Endodermal cell (in vitro differentiated cells): ENCODE results near the gene KCNQ1. TPM values are rescaled to one million over a fixed set of nuclear protein-coding genes. Genes with fewer than 3 reads are reported as not detected.

Experiments
- DNase-seq: peaks from one replicate; pipeline ENCODE4 v3.0.0-alpha.2; 2017
- H3K27ac ChIP-seq: 2 replicates; pipeline ENCODE4 v1.5.1; 2013; ENCODE audit warnings: mild to moderate bottlenecking, low read depth, low read length, moderate library complexity
- H3K27me3 ChIP-seq: 2 replicates; pipeline ENCODE4 v1.6.1; 2013; ENCODE audit warnings: mild to moderate bottlenecking, low read length, moderate library complexity; ENCODE audit not compliant: insufficient read depth, control insufficient read depth, poor library complexity, severe bottlenecking
- H3K36me3 ChIP-seq: 2 replicates; pipeline ENCODE4 v1.7.0; 2013; ENCODE audit warnings: mild to moderate bottlenecking, low read length, moderate library complexity; ENCODE audit not compliant: control insufficient read depth, insufficient read depth
- H3K4me1 ChIP-seq: one replicate; pipeline ENCODE4 v1.7.0; 2013; ENCODE audit warnings: low read length; ENCODE audit not compliant: control insufficient read depth, insufficient read depth
- H3K4me3 ChIP-seq: 2 replicates; pipeline ENCODE4 v1.5.1; 2013; ENCODE audit warnings: mild to moderate bottlenecking, low read length, moderate library complexity
- H3K9ac ChIP-seq: 2 replicates; pipeline ENCODE4 v1.6.1; 2013; ENCODE audit warnings: mild to moderate bottlenecking, low read length, moderate library complexity; ENCODE audit not compliant: poor library complexity, severe bottlenecking; ENCODE audit errors: extremely low read depth
- H3K9me3 ChIP-seq: 2 replicates; pipeline ENCODE4 v1.6.1; 2013; ENCODE audit warnings: mild to moderate bottlenecking, low read length, moderate library complexity; ENCODE audit not compliant: control insufficient read depth
- H3K27ac Mint-ChIP-seq: 2 replicates; pipeline ENCODE4 v1.8.0; 2020; ENCODE audit warnings: mixed read lengths
- H3K27me3 Mint-ChIP-seq: 2 replicates; pipeline ENCODE4 v1.8.0; 2021; ENCODE audit warnings: mild to moderate bottlenecking, mixed read lengths; ENCODE audit not compliant: insufficient read depth
- H3K36me3 Mint-ChIP-seq: 2 replicates; pipeline ENCODE4 v1.8.0; 2020; ENCODE audit warnings: low read depth, mixed read lengths
- H3K4me1 Mint-ChIP-seq: 2 replicates; pipeline ENCODE4 v1.8.0; 2020; ENCODE audit warnings: mixed read lengths
- H3K4me3 Mint-ChIP-seq: 2 replicates; pipeline ENCODE4 v1.8.0; 2020; ENCODE audit warnings: mild to moderate bottlenecking, moderate library complexity, mixed read lengths
- H3K9me3 Mint-ChIP-seq: 2 replicates; pipeline ENCODE4 v1.8.0; 2020; ENCODE audit warnings: mild to moderate bottlenecking, mixed read lengths
- CTCF ChIP-seq: fragments of 200-600 bp; sonication (generic); conservative IDR thresholded peaks from 2 replicates; pipeline ENCODE4 v1.5.0; 2021; ENCODE audit warnings: antibody characterized with exemption, mild to moderate bottlenecking
- WGBS, 2 experiments: methylation state at CpG; one replicate each; pipeline versions ENCODE4 v1.1.5 to v1.1.7; 2013; ENCODE audit warnings: missing lambda C conversion rate in 2 of 2, mixed read lengths in 1 of 2; ENCODE audit not compliant: insufficient coverage in 1 of 2, insufficient read length in 1 of 2; 5-methylcytosine and 5-hydroxymethylcytosine counted together
- total RNA-seq, 2 donors: library from RNA; stranded (reverse); fragmentation: NEBNext Ultra II Directional in 1 of 2; extraction: Animal tissue kit (Norgen Biotek cat#: 25700) in 1 of 2; gene quantifications; 2 replicates in 1 of 2; 3 replicates in 1 of 2; pipeline ENCODE4 v1.2.1, GENCODE V29; 2021

Gene KCNQ1
- total RNA-seq, 2 donors from 2014 or later: 1.8 to 3.5 TPM

DNA sequence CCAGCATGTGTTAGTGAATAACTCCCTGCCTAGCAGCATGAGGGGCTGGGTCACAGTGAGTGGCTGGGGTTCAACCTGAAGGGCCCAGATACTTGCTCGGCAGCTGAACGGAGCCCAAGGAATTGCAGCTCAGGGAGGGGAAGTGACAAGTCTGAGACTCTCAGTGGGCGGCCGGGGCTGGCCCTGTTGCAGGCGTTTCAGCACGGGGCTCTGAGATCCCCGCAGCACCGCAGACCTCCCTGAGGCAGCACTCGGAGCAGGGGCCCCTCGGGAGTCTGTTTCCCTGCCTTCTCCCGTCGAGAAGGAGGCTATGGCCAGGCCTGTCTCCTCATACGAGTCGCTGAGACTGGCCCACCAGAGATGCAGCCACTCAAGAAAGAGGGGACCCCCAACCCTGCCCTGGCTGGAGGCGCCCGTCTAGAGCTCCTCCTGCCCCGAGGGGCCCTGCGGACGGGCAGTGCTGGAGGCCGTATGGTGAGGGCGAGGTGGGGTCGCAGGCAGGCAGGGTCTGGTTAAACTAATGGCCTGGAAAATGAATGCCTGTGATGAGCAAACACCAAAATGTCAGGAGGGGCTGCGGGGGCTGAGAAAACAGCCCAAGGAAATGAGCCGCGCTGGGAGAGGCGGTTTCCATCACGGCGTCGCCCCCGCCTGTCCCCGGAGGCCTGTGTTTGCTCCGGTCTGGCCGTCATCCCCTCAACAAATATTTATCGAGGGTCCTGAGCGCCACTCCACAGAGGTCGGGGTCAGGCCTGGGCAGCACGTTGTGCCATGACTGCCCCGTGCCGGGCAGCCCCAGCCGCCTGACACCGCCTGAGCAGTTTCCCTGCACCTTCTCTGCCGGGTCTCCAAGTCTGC is 35.0 kb upstream of the KCNQ1 start:
- Mint-ChIP-seq H3K27ac (no peak overlapping the region), H3K9me3 (no peaks in the 10 kb centered on the region), H3K36me3 (no peaks in the 10 kb centered on the region), H3K4me1 (no peaks in the 10 kb centered on the region), H3K27me3 (no peaks in the 10 kb centered on the region), H3K4me3 (no peak overlapping the region)
- no peak overlapping the region for H3K4me3 ChIP-seq
- H3K36me3 ChIP-seq: no peaks in the 10 kb centered on the region
- H3K27me3 ChIP-seq: no peaks in the 10 kb centered on the region
- H3K4me1 ChIP-seq: no peaks in the 10 kb centered on the region
- 87 to 89% methylated on average over 34 to 42 of the region's 42 CpGs for WGBS, 2 experiments
- no peak overlapping the region for H3K9ac ChIP-seq
- DNase-seq: no peak
- H3K9me3 ChIP-seq: no peaks in the 10 kb centered on the region
- no peak for TF ChIP-seq CTCF
- peak overlapping the region; percentile 63 for H3K27ac ChIP-seq

- H3K27me3 ChIP-seq: no peaks in the 10 kb centered on the region
- no peak overlapping the region for H3K4me3 ChIP-seq
- Mint-ChIP-seq H3K27me3 (peaks cover 1% of the 10 kb centered on the region), H3K27ac (no peak overlapping the region), H3K36me3 (no peaks in the 10 kb centered on the region), H3K9me3 (no peaks in the 10 kb centered on the region), H3K4me3 (no peak overlapping the region), H3K4me1 (no peaks in the 10 kb centered on the region)
- no peak overlapping the region for H3K27ac ChIP-seq
- H3K36me3 ChIP-seq: no peaks in the 10 kb centered on the region
- H3K9ac ChIP-seq: no peak overlapping the region
- WGBS, 2 experiments: 90% methylated on average over 9 of the region's 9 CpGs; no CpG with 5 or more reads in 1 of the 2 experiments
- TF ChIP-seq CTCF: no peak
- H3K9me3 ChIP-seq: no peaks in the 10 kb centered on the region
- no peak for DNase-seq
- no peaks in the 10 kb centered on the region for H3K4me1 ChIP-seq
Measured at GRCh38 chr11:2410616-2411015, 34.2 kb upstream of the KCNQ1 start.

DNA sequence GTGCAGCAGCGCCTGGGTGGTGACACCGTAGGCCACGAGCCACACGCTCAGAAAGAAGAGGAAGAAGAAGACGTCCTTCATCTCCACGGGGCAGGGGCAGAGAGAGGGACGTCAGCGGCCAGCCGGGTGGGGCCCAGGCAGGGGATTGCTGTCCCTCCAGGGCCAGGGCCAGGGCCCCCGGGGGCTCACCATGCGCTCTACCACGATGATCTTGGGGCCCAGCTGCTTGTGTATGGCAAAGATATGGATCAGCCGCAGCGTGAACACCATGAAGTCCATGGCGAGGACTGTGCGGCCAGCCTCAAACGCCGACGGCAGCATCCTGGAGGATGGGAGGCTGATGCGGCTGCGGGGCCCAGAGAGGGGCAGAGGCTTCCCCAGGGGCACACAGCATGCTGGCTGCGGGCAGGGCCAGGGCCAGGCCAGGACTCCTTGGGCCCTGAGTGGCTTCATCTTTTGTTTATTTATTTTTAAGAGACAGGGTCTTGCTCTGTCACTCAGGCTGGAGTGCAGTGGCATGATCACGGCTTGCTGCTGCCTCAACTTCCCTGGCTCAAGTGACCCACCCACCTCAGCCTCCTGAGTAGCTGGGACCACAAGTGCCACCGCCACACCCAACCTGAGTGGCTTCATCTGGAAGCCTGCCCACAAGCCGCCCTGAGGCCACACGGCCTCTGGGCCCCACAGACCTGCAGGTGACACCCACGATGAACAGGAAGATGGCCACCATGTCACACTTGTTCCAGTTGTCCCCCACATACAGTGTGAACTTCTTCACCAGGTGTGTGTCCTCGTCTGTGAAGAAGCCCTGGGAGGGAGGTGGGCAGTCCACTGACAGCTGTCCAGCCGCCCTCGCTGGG is 33.1 kb upstream of the KCNQ1 start:
- H3K27ac Mint-ChIP-seq: no peak overlapping the region
- WGBS, 2 experiments: 94 to 95% methylated on average over 19 to 30 of the region's 30 CpGs
- no peak overlapping the region for H3K9ac ChIP-seq

More for the DNA sequence above, 33.1 kb upstream of the KCNQ1 start:
- Mint-ChIP-seq H3K4me1 (no peaks in the 10 kb centered on the region), H3K36me3 (no peaks in the 10 kb centered on the region), H3K27me3 (peaks cover 3% of the 10 kb centered on the region), H3K4me3 (no peak overlapping the region), H3K9me3 (no peaks in the 10 kb centered on the region)
- Histone ChIP-seq H3K4me3 (no peak overlapping the region), H3K4me1 (no peaks in the 10 kb centered on the region), H3K36me3 (no peaks in the 10 kb centered on the region), H3K9me3 (no peaks in the 10 kb centered on the region), H3K27me3 (no peaks in the 10 kb centered on the region), H3K27ac (no peak overlapping the region)
- TF ChIP-seq CTCF: no peak
- DNase-seq: no peak
